ENCODE data around the gene CCDC88C. TPM values are rescaled to one million over a fixed set of nuclear protein-coding genes. Genes with fewer than 3 reads are reported as not detected.

CCDC88C gene
- total and polyA plus RNA-seq, 4 donors: 16.5 to 66.0 (median 32.1) TPM

GRCh38 chr14:91358025-91358319, 59.6 kb downstream of the CCDC88C start:
- ATAC-seq (ENCODE audit: insufficient read depth, low FRiP score) (no peak), DNase-seq (no peak)
- TF ChIP-seq CTCF (IDR thresholded peaks at IDR 0.05; ENCODE audit: control extremely low read depth, extremely low read depth): no peak
- H3K4me1 ChIP-seq (ENCODE audit: control insufficient read depth in 5 of 5, insufficient read depth in 5 of 5, low read length in 5 of 5): peaks cover 0 to 28% (median 10%) of the 10 kb centered on the region in 5 donors
- H3K36me3 ChIP-seq (ENCODE audit: control insufficient read depth in 4 of 4, insufficient read depth in 4 of 4, low read length in 4 of 4): peaks cover 0 to 2% (median 0%) of the 10 kb centered on the region in 4 donors
- H3K9me3 ChIP-seq (ENCODE audit: control insufficient read depth in 4 of 4, insufficient read depth in 3 of 4, low read length in 3 of 4): no peaks in the 10 kb centered on the region
- no peak overlapping the region for H3K9ac ChIP-seq (ENCODE audit: insufficient read depth in 1 of 2, low read length in 2 of 2)
- H3K4me3 ChIP-seq: no peak overlapping the region
- no peaks in the 10 kb centered on the region for H3K27me3 ChIP-seq (ENCODE audit: control insufficient read depth in 3 of 3, insufficient read depth in 3 of 3, low read length in 2 of 3)
- 96 to 97% methylated on average over 9 of the region's 9 CpGs for WGBS, 2 donors
- no peak overlapping the region for H3K27ac ChIP-seq (ENCODE audit: low read depth in 1 of 2, low read length in 1 of 2)

DNA sequence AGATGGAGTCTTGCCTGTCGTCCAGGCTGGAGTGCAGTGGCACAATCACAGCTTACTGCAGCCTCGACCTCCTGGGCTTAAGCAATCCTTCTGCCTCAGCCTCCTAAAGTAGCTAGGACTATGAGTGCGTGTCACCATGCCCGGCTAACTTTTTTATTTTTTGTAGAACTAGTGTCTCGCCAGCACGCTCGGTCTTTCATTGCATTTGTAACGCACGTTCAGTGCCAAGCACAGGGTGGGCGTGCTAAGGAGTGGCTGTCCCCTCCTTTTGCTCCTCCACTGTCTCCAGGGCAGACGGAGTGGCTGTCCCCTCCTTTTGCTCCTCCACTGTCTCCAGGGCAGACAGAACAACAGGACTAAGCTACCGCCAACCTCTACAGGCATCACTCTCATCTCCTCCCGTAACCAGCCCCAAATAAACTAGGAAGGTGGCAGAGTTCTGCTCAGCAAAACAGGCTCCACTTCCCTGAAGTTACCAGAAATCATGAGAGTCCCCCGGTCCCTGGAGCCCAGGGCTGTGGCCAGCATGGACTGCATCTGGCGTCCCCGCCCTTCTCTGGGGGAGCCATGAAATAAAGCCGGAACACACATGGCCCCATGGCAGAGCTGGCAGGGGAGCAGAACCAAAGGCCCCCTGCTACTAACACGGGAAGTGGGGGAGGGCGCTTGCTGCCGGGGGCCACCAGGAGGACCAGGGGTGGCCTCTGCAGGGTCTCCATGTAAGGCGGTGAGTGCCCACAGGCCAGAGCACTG, 60.2 kb downstream of the CCDC88C start:
- ATAC-seq (ENCODE audit: insufficient read depth, low FRiP score) (no peak), DNase-seq (no peak)
- Histone ChIP-seq H3K36me3 (ENCODE audit: control insufficient read depth in 4 of 4, insufficient read depth in 4 of 4, low read length in 4 of 4) (peaks cover 0 to 2% (median 0%) of the 10 kb centered on the region in 4 donors), H3K4me1 (ENCODE audit: control insufficient read depth in 5 of 5, insufficient read depth in 5 of 5, low read length in 5 of 5) (peaks cover 0 to 33% (median 10%) of the 10 kb centered on the region in 5 donors), H3K4me3 (no peak overlapping the region), H3K27ac (ENCODE audit: low read depth in 1 of 2, low read length in 1 of 2) (no peak overlapping the region), H3K9ac (ENCODE audit: insufficient read depth in 1 of 2, low read length in 2 of 2) (no peak overlapping the region), H3K9me3 (ENCODE audit: control insufficient read depth in 4 of 4, insufficient read depth in 3 of 4, low read length in 3 of 4) (no peaks in the 10 kb centered on the region), H3K27me3 (ENCODE audit: control insufficient read depth in 3 of 3, insufficient read depth in 3 of 3, low read length in 2 of 3) (no peaks in the 10 kb centered on the region)
- WGBS, 2 donors: 94 to 96% methylated on average over 21 of the region's 21 CpGs
- TF ChIP-seq CTCF (IDR thresholded peaks at IDR 0.05; ENCODE audit: control extremely low read depth, extremely low read depth): no peak

GRCh38 chr14:91356181-91356763, 61.3 kb downstream of the CCDC88C start:
- Histone ChIP-seq H3K27ac (ENCODE audit: low read depth in 1 of 2, low read length in 1 of 2) (no peak overlapping the region), H3K4me3 (no peak overlapping the region), H3K4me1 (ENCODE audit: control insufficient read depth in 5 of 5, insufficient read depth in 5 of 5, low read length in 5 of 5) (peaks cover 0 to 31% (median 17%) of the 10 kb centered on the region in 5 donors), H3K27me3 (ENCODE audit: control insufficient read depth in 3 of 3, insufficient read depth in 3 of 3, low read length in 2 of 3) (no peaks in the 10 kb centered on the region), H3K9ac (ENCODE audit: insufficient read depth in 1 of 2, low read length in 2 of 2) (no peak overlapping the region), H3K9me3 (ENCODE audit: control insufficient read depth in 4 of 4, insufficient read depth in 3 of 4, low read length in 3 of 4) (no peaks in the 10 kb centered on the region), H3K36me3 (ENCODE audit: control insufficient read depth in 4 of 4, insufficient read depth in 4 of 4, low read length in 4 of 4) (peaks cover 0 to 2% (median 0%) of the 10 kb centered on the region in 4 donors)
- ATAC-seq (ENCODE audit: insufficient read depth, low FRiP score) (no peak), DNase-seq (no peak)
- WGBS, 2 donors: 67 to 82% methylated on average over 12 of the region's 12 CpGs
- TF ChIP-seq CTCF (IDR thresholded peaks at IDR 0.05; ENCODE audit: control extremely low read depth, extremely low read depth): no peak

Data from lung (tissue), 12 donors.